Measurements from ENCODE around the gene PIP5K1B.

Gene PIP5K1B

GRCh38 chr9:68821911-68822310 is 116.9 kb downstream of the PIP5K1B start:
- no peak for DNase-seq

GRCh38 chr9:68822596-68823165 is 117.6 kb downstream of the PIP5K1B start:
- DNase-seq: no peak

- peak; percentile 90 for DNase-seq
Measured at GRCh38 chr9:68825762-68826472, 120.9 kb downstream of the PIP5K1B start.

GRCh38 chr9:68827837-68828744 is 123.1 kb downstream of the PIP5K1B start:
- DNase-seq: peak; percentile 18

- DNase-seq: no peak
Measured at GRCh38 chr9:68832101-68832500, 127.1 kb downstream of the PIP5K1B start.

GRCh38 chr9:68832861-68833518 is 128.0 kb downstream of the PIP5K1B start:
- DNase-seq: no peak

- DNase-seq: no peak
Measured at GRCh38 chr9:68834931-68835520, 130.0 kb downstream of the PIP5K1B start.

GRCh38 chr9:68836788-68837187 is 131.7 kb downstream of the PIP5K1B start:
- DNase-seq: no peak

GRCh38 chr9:68838245-68838644 is 133.2 kb downstream of the PIP5K1B start:
- DNase-seq: no peak

- no peak for DNase-seq
Measured at GRCh38 chr9:68841276-68842052, 136.4 kb downstream of the PIP5K1B start.

- no peak for DNase-seq
Measured at GRCh38 chr9:68842568-68842967, 137.5 kb downstream of the PIP5K1B start.

GRCh38 chr9:68843239-68843638 is 138.2 kb downstream of the PIP5K1B start:
- no peak for DNase-seq

GRCh38 chr9:68844157-68844556 is 139.1 kb downstream of the PIP5K1B start:
- DNase-seq: no peak

GRCh38 chr9:68844631-68845612 is 139.9 kb downstream of the PIP5K1B start:
- DNase-seq: peak; percentile 11

- no peak for DNase-seq
Measured at GRCh38 chr9:68847765-68848164, 142.7 kb downstream of the PIP5K1B start.

- no peak for DNase-seq
Measured at GRCh38 chr9:68851657-68852056, 146.6 kb downstream of the PIP5K1B start.

GRCh38 chr9:68852941-68853340 is 147.9 kb downstream of the PIP5K1B start:
- DNase-seq: no peak

- no peak for DNase-seq
Measured at GRCh38 chr9:68859347-68859746, 154.3 kb downstream of the PIP5K1B start.

GRCh38 chr9:68860419-68860818 is 155.4 kb downstream of the PIP5K1B start:
- DNase-seq: no peak

- DNase-seq: no peak
Measured at GRCh38 chr9:68861436-68861835, 156.4 kb downstream of the PIP5K1B start.

- DNase-seq: no peak
Measured at GRCh38 chr9:68867066-68867465, 162.0 kb downstream of the PIP5K1B start.

All from NCI-H748 treated with DMSO at 0.1 percent for 48 hours (cell line).